Measurements from ENCODE around the gene FAM89B. TPM values are rescaled to one million over a fixed set of nuclear protein-coding genes. Genes with fewer than 3 reads are reported as not detected.

Gene FAM89B
- total RNA-seq, 2 donors from 2014 or later, result 25.7 to 51.0 TPM

DNA sequence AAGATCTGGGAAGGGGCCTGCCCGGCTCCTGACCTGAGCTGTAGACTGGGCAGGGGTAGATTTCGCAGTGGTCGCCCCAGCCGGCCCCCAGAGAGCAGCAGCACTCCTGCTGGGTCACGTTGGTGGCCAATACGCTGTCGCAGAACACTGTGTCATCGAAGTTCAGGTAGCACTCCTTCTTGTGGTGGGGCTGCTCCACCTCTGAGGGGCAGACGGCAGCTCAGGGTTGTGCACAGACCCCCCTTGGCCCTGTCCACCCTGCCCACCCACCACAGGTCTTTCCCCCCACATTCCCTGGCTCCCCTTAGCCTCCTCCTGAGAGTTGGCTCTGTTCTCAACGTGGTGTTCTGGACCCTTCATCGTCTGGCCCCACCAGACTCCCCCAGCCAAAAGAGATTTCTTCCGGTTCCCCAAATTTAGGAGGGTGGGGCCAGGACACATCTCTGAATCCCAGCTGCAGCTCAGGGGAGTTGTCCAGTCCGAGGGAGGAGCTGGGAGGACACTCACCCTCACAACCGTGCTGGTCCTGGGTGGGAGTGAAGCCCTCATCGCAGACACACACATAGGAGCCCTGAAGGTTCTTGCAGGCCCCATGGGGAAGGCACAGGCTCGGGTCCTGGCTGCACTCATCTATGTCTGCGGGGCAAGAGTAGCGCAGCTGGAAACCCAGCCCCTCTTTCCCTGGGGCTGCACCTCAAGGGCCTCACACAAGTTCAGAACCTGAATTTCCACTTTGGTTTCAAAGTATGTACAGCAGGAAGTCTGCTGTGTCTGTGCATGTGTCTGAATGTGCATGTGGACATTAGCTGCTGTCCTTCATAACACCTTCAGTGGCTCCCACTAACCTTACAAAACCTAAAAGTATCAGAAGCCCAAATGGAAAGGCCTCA, 31.0 kb upstream of the FAM89B start:
- no peak for DNase-seq (ENCODE audit: low spot score)
- Histone ChIP-seq H3K36me3 (peaks cover 21% of the 10 kb centered on the region), H3K4me3 (peak overlapping the region; percentile 35 to 51), H3K4me1 (peaks cover 0 to 23% of the 10 kb centered on the region in 2 donors), H3K27ac (peak overlapping the region; percentile 87 to 90), H3K27me3 (no peaks in the 10 kb centered on the region), H3K9me3 (no peaks in the 10 kb centered on the region)
- TF ChIP-seq, protein P1, sequence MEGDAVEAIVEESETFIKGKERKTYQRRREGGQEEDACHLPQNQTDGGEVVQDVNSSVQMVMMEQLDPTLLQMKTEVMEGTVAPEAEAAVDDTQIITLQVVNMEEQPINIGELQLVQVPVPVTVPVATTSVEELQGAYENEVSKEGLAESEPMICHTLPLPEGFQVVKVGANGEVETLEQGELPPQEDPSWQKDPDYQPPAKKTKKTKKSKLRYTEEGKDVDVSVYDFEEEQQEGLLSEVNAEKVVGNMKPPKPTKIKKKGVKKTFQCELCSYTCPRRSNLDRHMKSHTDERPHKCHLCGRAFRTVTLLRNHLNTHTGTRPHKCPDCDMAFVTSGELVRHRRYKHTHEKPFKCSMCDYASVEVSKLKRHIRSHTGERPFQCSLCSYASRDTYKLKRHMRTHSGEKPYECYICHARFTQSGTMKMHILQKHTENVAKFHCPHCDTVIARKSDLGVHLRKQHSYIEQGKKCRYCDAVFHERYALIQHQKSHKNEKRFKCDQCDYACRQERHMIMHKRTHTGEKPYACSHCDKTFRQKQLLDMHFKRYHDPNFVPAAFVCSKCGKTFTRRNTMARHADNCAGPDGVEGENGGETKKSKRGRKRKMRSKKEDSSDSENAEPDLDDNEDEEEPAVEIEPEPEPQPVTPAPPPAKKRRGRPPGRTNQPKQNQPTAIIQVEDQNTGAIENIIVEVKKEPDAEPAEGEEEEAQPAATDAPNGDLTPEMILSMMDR (IDR thresholded peaks at IDR 0.05), result no peak

DNA sequence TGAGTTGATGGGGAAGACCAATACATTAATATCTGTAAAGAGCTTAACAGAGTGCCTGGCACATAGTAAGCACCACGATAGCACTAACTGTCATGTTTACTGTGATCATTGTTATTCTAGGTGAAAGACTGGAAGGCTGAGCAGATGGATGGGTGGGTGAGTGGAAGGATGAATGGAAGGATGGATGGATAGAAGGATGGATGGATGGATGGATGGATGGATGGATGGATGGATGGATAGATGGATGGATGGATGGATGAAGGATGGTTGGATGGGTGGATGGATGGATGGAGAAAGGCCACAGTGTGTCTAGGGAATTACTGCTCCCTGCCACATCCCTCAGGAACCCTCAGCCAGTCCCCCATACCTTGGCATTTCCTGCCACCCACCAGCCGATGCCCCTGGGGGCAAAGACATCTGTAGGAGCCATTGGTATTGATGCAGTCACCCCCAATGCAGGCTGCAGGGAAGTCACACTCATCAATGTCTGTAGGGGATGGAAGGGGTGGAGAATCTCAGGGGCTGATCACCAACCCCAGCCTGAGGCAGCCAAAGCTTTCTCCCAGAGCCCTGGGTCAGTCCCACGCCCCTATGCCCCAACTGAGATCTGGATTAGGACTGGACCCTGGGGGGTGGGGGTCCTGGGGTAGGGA, 29.5 kb upstream of the FAM89B start:
- Histone ChIP-seq H3K36me3 (peaks cover 14% of the 10 kb centered on the region), H3K27me3 (no peaks in the 10 kb centered on the region), H3K27ac (no peak overlapping the region), H3K4me1 (peaks cover 0 to 29% of the 10 kb centered on the region in 2 donors), H3K9me3 (no peaks in the 10 kb centered on the region), H3K4me3 (no peak overlapping the region)
- TF ChIP-seq, protein P1 (IDR thresholded peaks at IDR 0.05), result no peak
- DNase-seq (ENCODE audit: low spot score), result no peak

DNA sequence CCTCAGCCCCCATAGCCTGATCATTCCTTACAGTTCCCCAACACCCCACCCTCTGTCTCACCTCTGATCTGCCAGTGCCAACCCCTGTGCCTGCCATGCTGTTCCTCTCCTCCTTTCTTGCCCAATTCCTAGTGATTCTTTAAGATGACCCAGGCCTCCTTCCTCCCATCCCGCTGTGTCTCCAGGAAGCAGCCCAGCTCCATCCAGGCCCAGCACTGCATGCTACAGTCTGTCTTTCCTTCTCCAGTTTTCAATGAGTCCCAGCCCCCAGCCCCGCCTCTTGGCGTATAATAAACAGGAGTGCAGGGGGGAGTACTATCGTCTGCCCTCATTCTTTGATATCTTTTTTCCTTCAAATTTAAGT, 26.5 kb upstream of the FAM89B start:
- H3K27me3 ChIP-seq, result no peaks in the 10 kb centered on the region
- H3K9me3 ChIP-seq, result no peaks in the 10 kb centered on the region
- TF ChIP-seq, protein P1 (IDR thresholded peaks at IDR 0.05), result no peak
- H3K4me3 ChIP-seq, result no peak overlapping the region
- DNase-seq (ENCODE audit: low spot score), result no peak
- peaks cover 0 to 17% of the 10 kb centered on the region in 2 donors for H3K4me1 ChIP-seq
- H3K27ac ChIP-seq, result no peak overlapping the region
- H3K36me3 ChIP-seq, result peaks cover 14% of the 10 kb centered on the region

DNA sequence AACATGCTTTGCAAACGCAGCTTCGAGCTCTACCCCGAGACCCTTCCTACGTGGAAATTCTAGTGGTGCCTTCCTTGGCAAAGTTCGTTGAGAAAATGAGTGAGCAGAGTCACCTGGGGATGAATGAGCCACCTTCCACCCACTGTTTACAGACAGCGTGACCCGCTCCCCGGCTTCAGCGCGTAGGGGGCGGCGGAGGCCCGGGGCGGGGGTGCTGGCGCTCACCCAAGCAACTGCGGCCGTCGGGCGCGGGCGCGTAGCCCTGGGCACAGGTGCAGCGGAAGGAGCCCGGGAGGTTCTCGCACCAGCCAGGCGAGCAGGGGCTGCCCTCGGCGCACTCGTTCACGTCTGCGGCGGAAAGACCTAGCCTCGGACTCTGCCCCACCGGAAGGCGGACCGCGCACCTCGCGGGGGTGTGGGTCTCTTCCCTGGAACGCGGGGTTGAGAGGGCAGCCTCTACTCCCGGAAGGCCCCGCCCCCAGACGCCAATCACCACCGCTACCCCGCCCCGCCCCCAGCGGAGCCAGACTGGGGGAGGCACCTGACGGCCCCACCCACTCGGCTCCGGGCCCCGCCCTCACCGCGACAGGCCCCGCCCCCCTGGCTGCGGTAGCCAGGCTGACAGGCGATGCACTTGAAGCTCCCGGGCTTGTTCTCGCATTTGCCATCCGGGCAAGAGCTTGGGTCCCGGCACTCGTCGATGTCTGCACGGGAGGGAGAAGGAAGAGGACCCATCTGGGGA, 25.9 kb upstream of the FAM89B start:
- H3K9me3 ChIP-seq, result no peaks in the 10 kb centered on the region
- no peak for DNase-seq (ENCODE audit: low spot score)
- H3K36me3 ChIP-seq, result peaks cover 16% of the 10 kb centered on the region
- peak overlapping the region in 1 of 2 donors; percentile 12 for H3K27ac ChIP-seq
- H3K4me1 ChIP-seq, result peaks cover 0 to 12% of the 10 kb centered on the region in 2 donors
- no peaks in the 10 kb centered on the region for H3K27me3 ChIP-seq
- peak overlapping the region in 1 of 2 donors; percentile 30 for H3K4me3 ChIP-seq
- TF ChIP-seq, protein P1 (IDR thresholded peaks at IDR 0.05), result no peak

DNA sequence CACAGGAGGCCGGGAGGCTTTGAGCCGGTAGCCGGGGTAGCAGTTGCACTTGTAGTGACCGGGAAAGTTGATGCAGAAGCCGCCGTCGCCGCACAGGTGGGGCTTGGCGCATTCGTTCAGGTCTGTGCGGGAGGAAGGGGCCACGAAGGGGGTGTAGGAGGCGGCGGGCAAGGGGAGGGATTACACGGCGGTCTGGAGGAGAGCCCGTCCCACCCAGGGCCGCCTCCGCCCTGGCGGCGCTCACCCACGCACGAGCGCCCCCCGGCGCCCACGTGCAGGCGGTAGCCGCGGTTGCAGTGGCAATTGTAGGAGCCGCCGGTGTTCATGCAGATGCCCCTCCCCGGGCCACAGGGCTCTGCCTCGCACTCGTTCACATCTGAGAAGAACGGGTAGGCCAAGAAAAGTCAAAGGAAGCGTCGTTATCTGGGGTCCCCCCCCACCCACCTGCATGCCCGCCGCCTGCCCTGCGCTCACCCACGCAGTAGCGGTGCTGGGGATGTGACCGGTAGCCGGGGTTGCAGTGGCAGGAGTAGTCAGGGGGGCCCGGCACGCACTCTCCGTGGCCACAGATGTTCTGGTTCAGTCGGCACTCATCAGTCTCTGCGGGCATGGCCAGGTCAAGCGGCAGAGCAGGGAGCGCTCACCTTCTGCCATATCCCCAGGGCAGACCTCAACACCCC, 24.8 kb upstream of the FAM89B start:
- TF ChIP-seq, protein P1 (IDR thresholded peaks at IDR 0.05), result no peak

More for the DNA sequence above, 24.8 kb upstream of the FAM89B start:
- Histone ChIP-seq H3K4me1 (peaks cover 0 to 6% of the 10 kb centered on the region in 2 donors), H3K27me3 (no peaks in the 10 kb centered on the region), H3K36me3 (peaks cover 19% of the 10 kb centered on the region), H3K4me3 (no peak overlapping the region), H3K9me3 (no peaks in the 10 kb centered on the region), H3K27ac (no peak overlapping the region)
- DNase-seq (ENCODE audit: low spot score), result no peak
